ENCODE results near the gene KDM2A.

Gene KDM2A

DNA sequence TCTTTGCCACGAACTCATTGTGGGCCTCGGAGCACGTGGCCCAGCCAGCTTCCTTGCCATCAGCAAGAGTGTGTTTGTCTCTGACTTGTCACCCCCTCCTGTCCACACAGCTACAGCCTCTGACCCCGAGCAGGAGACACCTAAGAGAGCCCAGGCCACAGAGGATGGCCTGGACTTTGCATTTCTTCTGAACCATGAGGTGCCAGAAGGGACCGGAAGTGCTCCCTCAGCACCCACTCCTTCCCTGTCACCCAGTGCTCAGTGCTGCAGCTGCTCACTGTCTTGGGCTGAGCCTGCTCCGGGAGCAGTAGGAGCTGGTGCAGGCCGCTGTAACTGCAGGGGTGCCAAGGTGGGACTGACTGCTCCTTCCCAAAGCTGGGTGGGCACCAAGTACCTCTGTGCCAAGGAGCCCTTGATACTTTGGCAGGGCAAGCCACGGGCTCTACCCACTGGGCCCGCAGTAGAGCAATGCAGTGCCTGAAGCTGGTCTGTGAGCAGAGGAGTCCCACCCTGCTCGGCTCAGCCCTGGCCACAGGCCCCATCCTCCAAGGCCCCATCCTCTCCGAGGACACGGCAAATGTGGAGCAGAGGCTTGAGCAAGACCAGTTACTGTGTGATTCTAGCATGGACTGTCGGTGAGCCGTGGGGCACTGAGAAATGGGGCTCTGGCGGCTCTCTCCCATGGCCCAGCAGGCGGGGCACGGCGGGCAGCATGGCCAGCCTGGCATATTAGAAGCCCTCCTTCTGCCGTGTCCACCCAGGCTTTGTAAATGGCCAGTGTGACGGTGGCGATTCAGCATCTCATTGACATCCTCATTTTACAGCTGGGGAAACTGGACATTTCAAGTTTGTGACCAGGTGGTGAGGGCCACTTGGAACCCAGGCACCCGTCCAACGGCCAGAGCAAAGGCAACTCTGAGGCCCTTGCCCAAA, 153.5 kb downstream of the KDM2A start:
- Histone ChIP-seq H3K4me1 (ENCODE audit: insufficient read depth, low read length) (peaks cover 99% of the 10 kb centered on the region), H2AFZ (ENCODE audit: low read depth, low read length) (no peak overlapping the region), H3K9ac (ENCODE audit: low read depth, low read length) (peak overlapping the region; percentile 95), H3K36me3 (ENCODE audit: insufficient read depth, low read length) (peaks cover 89% of the 10 kb centered on the region), H3K27ac (ENCODE audit: low read length) (peak overlapping the region; percentile 95), H3K79me2 (ENCODE audit: insufficient read depth, low read length) (peaks cover 98% of the 10 kb centered on the region), H3K27me3 (ENCODE audit: insufficient read depth, low read length, poor library complexity) (no peaks in the 10 kb centered on the region), H3K9me3 (ENCODE audit: insufficient read depth, low read length, severe bottlenecking) (no peaks in the 10 kb centered on the region), H3K4me3 (ENCODE audit: low read depth in 1 of 2, low read length in 2 of 2) (peak overlapping the region in 1 of 2 experiments; percentile 35; a peak in 1 of 4 replicates), H4K20me1 (ENCODE audit: insufficient read depth, low read length) (peaks cover 73% of the 10 kb centered on the region), H3K4me2 (ENCODE audit: insufficient read depth, low read length) (peak overlapping the region; percentile 96)
- DNase-seq (peak; percentile 49), ATAC-seq (ENCODE audit: insufficient read depth, low read depth) (no peak)
- TF ChIP-seq EZH2 (IDR thresholded peaks at IDR 0.05; ENCODE audit: borderline replicate concordance, low read depth, low read length, severe bottlenecking): no peak
- TF ChIP-seq, protein P1, sequence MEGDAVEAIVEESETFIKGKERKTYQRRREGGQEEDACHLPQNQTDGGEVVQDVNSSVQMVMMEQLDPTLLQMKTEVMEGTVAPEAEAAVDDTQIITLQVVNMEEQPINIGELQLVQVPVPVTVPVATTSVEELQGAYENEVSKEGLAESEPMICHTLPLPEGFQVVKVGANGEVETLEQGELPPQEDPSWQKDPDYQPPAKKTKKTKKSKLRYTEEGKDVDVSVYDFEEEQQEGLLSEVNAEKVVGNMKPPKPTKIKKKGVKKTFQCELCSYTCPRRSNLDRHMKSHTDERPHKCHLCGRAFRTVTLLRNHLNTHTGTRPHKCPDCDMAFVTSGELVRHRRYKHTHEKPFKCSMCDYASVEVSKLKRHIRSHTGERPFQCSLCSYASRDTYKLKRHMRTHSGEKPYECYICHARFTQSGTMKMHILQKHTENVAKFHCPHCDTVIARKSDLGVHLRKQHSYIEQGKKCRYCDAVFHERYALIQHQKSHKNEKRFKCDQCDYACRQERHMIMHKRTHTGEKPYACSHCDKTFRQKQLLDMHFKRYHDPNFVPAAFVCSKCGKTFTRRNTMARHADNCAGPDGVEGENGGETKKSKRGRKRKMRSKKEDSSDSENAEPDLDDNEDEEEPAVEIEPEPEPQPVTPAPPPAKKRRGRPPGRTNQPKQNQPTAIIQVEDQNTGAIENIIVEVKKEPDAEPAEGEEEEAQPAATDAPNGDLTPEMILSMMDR (IDR thresholded peaks at IDR 0.05; ENCODE audit: borderline replicate concordance, extremely low read depth, low read length, poor library complexity, severe bottlenecking): no peak

DNA sequence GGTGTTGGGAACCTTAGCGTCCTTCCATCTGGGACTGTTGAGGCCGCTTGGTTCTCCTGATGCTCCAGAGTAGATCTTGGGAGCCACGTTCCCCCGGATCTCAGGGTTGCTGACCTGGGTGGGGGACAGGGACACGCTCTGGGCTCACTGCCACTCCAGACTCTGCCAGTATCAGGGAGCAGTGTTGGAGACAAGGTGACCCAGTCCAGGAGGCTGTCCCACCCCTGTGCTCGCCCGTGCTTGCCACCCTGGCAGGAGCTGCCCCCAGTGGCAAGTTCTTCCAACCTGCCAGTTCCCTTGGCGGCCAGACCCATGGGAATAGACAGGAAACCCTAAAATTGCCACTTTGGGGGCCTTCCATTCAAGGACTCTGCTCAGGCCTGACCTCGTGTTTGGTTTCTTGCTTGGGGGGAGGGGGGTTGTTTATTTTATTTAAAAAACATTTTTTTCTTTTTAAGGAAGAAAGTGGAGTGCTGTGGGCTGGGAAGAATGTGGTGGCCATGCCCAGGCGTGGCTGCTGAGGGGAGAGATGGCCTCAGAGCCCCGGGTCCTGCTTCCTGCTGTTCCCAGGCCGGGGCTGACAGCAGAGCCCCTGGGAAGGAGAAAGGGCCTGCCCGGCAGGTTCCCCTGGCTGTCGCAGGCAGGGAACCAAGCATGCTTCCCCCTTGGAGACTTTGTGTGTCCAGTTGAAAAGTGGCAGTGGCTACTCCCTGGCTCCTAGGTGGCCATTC, 154.4 kb downstream of the KDM2A start:
- Histone ChIP-seq H3K27ac (ENCODE audit: low read length) (peak overlapping the region; percentile 95), H3K4me3 (ENCODE audit: low read depth in 1 of 2, low read length in 2 of 2) (no peak overlapping the region), H3K4me1 (ENCODE audit: insufficient read depth, low read length) (peaks cover 99% of the 10 kb centered on the region), H4K20me1 (ENCODE audit: insufficient read depth, low read length) (peaks cover 65% of the 10 kb centered on the region), H3K9ac (ENCODE audit: low read depth, low read length) (peak overlapping the region; percentile 95), H3K79me2 (ENCODE audit: insufficient read depth, low read length) (peaks cover 97% of the 10 kb centered on the region), H3K36me3 (ENCODE audit: insufficient read depth, low read length) (peaks cover 89% of the 10 kb centered on the region), H3K4me2 (ENCODE audit: insufficient read depth, low read length) (peak overlapping the region; percentile 96), H3K27me3 (ENCODE audit: insufficient read depth, low read length, poor library complexity) (no peaks in the 10 kb centered on the region), H2AFZ (ENCODE audit: low read depth, low read length) (no peak overlapping the region), H3K9me3 (ENCODE audit: insufficient read depth, low read length, severe bottlenecking) (no peaks in the 10 kb centered on the region)
- TF ChIP-seq, protein P1 (IDR thresholded peaks at IDR 0.05; ENCODE audit: borderline replicate concordance, extremely low read depth, low read length, poor library complexity, severe bottlenecking): peak; percentile 8
- no peak for TF ChIP-seq EZH2 (IDR thresholded peaks at IDR 0.05; ENCODE audit: borderline replicate concordance, low read depth, low read length, severe bottlenecking)
- DNase-seq: no peak
- ATAC-seq (ENCODE audit: insufficient read depth, low read depth): no peak

DNA sequence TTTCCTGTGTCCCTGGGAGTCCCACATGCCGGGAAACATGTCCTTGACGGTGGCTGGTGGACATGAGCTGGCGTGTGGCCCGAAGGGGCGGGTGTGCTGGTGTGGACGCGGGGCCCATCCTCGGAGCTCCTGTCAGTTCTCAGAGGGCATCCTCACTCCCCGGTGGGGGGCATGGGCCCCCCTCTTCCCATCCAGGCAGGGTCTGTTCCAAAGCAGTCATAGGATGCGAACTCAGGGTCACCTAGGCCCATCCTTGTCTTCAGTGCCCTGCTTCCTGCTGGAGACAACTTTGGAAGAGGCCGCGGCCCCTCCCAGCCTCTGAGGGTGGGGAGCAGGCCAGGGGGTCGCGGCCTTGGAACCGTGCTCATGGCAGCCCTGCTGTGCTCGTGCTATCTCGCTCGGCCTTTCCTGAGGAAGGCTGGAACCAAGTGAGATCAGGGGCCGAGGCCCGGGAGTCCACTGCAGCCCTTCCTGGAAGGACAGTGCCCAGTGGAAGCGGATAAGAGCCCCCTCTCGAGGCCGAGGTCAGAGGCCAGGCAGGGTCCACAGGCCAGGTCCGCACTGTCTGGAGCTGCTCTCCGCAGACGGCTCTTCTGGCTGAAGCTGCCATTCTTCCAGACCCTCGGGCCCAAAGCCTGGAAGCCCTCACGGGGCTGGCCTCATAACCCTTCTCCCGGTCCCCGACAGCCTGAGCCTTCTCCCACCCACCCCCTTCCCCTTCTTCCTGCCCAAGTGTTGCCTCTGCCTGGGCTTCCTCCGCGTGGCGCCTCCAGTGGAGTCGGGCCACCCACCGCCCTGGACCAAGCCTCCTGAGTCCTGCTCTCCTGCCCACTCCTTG, 155.9 kb downstream of the KDM2A start:
- DNase-seq (no peak), ATAC-seq (ENCODE audit: insufficient read depth, low read depth) (no peak)
- Histone ChIP-seq H3K4me2 (ENCODE audit: insufficient read depth, low read length) (peak overlapping the region; percentile 86), H3K79me2 (ENCODE audit: insufficient read depth, low read length) (peaks cover 97% of the 10 kb centered on the region), H3K36me3 (ENCODE audit: insufficient read depth, low read length) (peaks cover 89% of the 10 kb centered on the region), H3K9ac (ENCODE audit: low read depth, low read length) (peak overlapping the region; percentile 71), H3K4me3 (ENCODE audit: low read depth in 1 of 2, low read length in 2 of 2) (no peak overlapping the region), H3K9me3 (ENCODE audit: insufficient read depth, low read length, severe bottlenecking) (no peaks in the 10 kb centered on the region), H3K27me3 (ENCODE audit: insufficient read depth, low read length, poor library complexity) (no peaks in the 10 kb centered on the region), H2AFZ (ENCODE audit: low read depth, low read length) (no peak overlapping the region), H4K20me1 (ENCODE audit: insufficient read depth, low read length) (peaks cover 54% of the 10 kb centered on the region), H3K4me1 (ENCODE audit: insufficient read depth, low read length) (peaks cover 87% of the 10 kb centered on the region), H3K27ac (ENCODE audit: low read length) (peak overlapping the region; percentile 99)
- no peak for TF ChIP-seq EZH2 (IDR thresholded peaks at IDR 0.05; ENCODE audit: borderline replicate concordance, low read depth, low read length, severe bottlenecking)
- TF ChIP-seq, protein P1 (IDR thresholded peaks at IDR 0.05; ENCODE audit: borderline replicate concordance, extremely low read depth, low read length, poor library complexity, severe bottlenecking): no peak
